Keratinocyte (primary cell): ENCODE results near the gene FERMT3. TPM values are rescaled to one million over a fixed set of nuclear protein-coding genes. Genes with fewer than 3 reads are reported as not detected.

ENCODE experiments used
- DNase-seq: peaks from one replicate; pipeline ENCODE4 v3.0.0-alpha.2; 2011; ENCODE audit warnings: low read depth, missing footprints, low spot score
- FAIRE-seq: peaks from 2 replicates; lab custom pipeline; 2011; peaks lifted over from hg19 to GRCh38; lab: Jason Lieb, UNC
- H2AFZ ChIP-seq: 2 replicates; pipeline ENCODE4 v1.6.0; 2012; ENCODE audit warnings: low read length, control low read depth, inconsistent platforms; ENCODE audit not compliant: control insufficient read depth
- H3K27ac ChIP-seq: 2 replicates; pipeline ENCODE4 v1.5.1; 2011; ENCODE audit warnings: low read length; ENCODE audit not compliant: control insufficient read depth, insufficient read depth
- H3K27me3 ChIP-seq: 3 replicates; pipeline ENCODE4 v1.6.0; 2011; ENCODE audit warnings: low read length; ENCODE audit not compliant: control insufficient read depth, insufficient read depth; ENCODE audit errors: extremely low read depth
- H3K36me3 ChIP-seq, 2 experiments: 2 replicates in 1 of 2; 3 replicates in 1 of 2; pipeline ENCODE4 v1.5.1; 2011; ENCODE audit warnings: low read length in 2 of 2, mild to moderate bottlenecking in 1 of 2; ENCODE audit not compliant: control insufficient read depth in 2 of 2, insufficient read depth in 2 of 2; ENCODE audit errors: extremely low read depth in 1 of 2
- H3K4me1 ChIP-seq: 3 replicates; pipeline ENCODE4 v1.5.1; 2011; ENCODE audit warnings: low read length; ENCODE audit not compliant: control insufficient read depth, insufficient read depth; ENCODE audit errors: extremely low read depth
- H3K4me2 ChIP-seq: 3 replicates; pipeline ENCODE4 v1.6.0; 2011; ENCODE audit warnings: low read depth, low read length; ENCODE audit not compliant: control insufficient read depth, insufficient read depth; ENCODE audit errors: extremely low read depth
- H3K4me3 ChIP-seq, 3 experiments: fragments of 200-600 bp in 1 of 3; sonication (generic) in 1 of 3; 2 replicates in 2 of 3; 3 replicates in 1 of 3; pipeline ENCODE4 v1.5.1; 2011 to 2016; ENCODE audit warnings: low read length in 3 of 3, mild to moderate bottlenecking in 3 of 3, control low read depth in 2 of 3, inconsistent platforms in 1 of 3, low read depth in 1 of 3, mixed read lengths in 1 of 3, mixed run types in 1 of 3, moderate library complexity in 1 of 3; ENCODE audit not compliant: control insufficient read depth in 2 of 3, insufficient read depth in 2 of 3; ENCODE audit errors: extremely low read depth in 1 of 3
- H3K79me2 ChIP-seq: 2 replicates; pipeline ENCODE4 v1.6.0; 2012; ENCODE audit warnings: low read length; ENCODE audit not compliant: control insufficient read depth, insufficient read depth
- H3K9ac ChIP-seq: 3 replicates; pipeline ENCODE4 v1.6.0; 2011; ENCODE audit warnings: low read length; ENCODE audit not compliant: control insufficient read depth, insufficient read depth; ENCODE audit errors: extremely low read depth
- H3K9me1 ChIP-seq: 3 replicates; pipeline ENCODE4 v1.6.0; 2011; ENCODE audit warnings: low read length; ENCODE audit not compliant: control insufficient read depth, insufficient read depth; ENCODE audit errors: extremely low read depth
- H3K9me3 ChIP-seq: 2 replicates; pipeline ENCODE4 v1.5.1; 2012; ENCODE audit warnings: low read depth, low read length; ENCODE audit not compliant: control insufficient read depth
- H4K20me1 ChIP-seq: 3 replicates; pipeline ENCODE4 v1.6.0; 2011; ENCODE audit warnings: low read length; ENCODE audit not compliant: control insufficient read depth, insufficient read depth; ENCODE audit errors: extremely low read depth
- CTCF ChIP-seq, 3 experiments: IDR thresholded peaks in 1 of 3; conservative IDR thresholded peaks in 1 of 3; optimal IDR thresholded peaks in 1 of 3; 2 replicates in 2 of 3; 3 replicates in 1 of 3; pipeline versions ENCODE3 to v1.5.1; 2011; ENCODE audit warnings: low read length in 3 of 3, mild to moderate bottlenecking in 3 of 3, moderate library complexity in 2 of 3, control low read depth in 1 of 3, inconsistent platforms in 1 of 3; ENCODE audit not compliant: insufficient read depth in 2 of 3; ENCODE audit errors: extremely low read depth in 1 of 3
- EZH2 ChIP-seq: IDR thresholded peaks from one replicate; pipeline ENCODE4 v1.6.1; 2012; ENCODE audit warnings: inconsistent platforms, mild to moderate bottlenecking, low read length, moderate library complexity
- dilution Hi-C: fragments of 300-500 bp; cut with MboI; formaldehyde crosslinking; loops from one replicate; pipeline ENCODE4 v1.7.0; 2020; ENCODE audit warnings: low sequenced_read_pairs; ENCODE audit not compliant: extremely low pct_ligation_motif_present
- polyA plus RNA-seq, 5 experiments: library from polyadenylated mRNA; depleted of rRNA in 3 of 5; stranded (reverse) in 3 of 5; stranded (forward) in 1 of 5; unstranded in 1 of 5; fragments of >200 nt; gene quantifications; 1 replicate in 1 of 5; 2 replicates in 3 of 5; 3 replicates in 1 of 5; pipeline versions ENCODE4 v1.2.1 to v1.2.3, GENCODE V29; 2011 to 2012; ENCODE audit warnings: missing spikeins in 2 of 5, low read depth in 1 of 5, low replicate concordance in 1 of 5

FERMT3 gene
- polyA plus RNA-seq, 1 donor (not counting 4 experiments of a cell fraction or from before 2014, with no cell fraction given), result 0.98 TPM

GRCh38 chr11:64246871-64247728, 40.6 kb downstream of the FERMT3 start, which contains the start of gene PPP1R14B:
PPP1R14B (minus strand) TSS chr11:64246943; CDS start chr11:64246673, 270 bp downstream.
- Histone ChIP-seq H3K27ac (peak within 1 kb of the TSS; percentile 94), H3K4me2 (peak within 1 kb of the TSS; percentile 100), H3K27me3 (no peaks in the 10 kb centered on the region), H3K9ac (peak within 1 kb of the TSS; percentile 95), H4K20me1 (no peaks in the 10 kb centered on the region), H3K4me3 (peak within 1 kb of the TSS; percentile 87 to 92 (median 88)), H3K79me2 (peaks cover 30% of the 10 kb centered on the region), H3K9me1 (no peaks in the 10 kb centered on the region), H3K4me1 (peaks cover 36% of the 10 kb centered on the region), H3K9me3 (no peaks in the 10 kb centered on the region), H3K36me3 (peaks cover 6 to 14% of the 10 kb centered on the region in 2 experiments), H2AFZ (peak within 1 kb of the TSS; percentile 68)
- FAIRE-seq, result no peak
- dilution Hi-C loops, result no loop called here
- DNase-seq, result no peak
- TF ChIP-seq EZH2 (no peak), CTCF (optimal IDR thresholded peaks at IDR 0.05 in 1 of 3, IDR thresholded peaks at IDR 0.05 in 1 of 3, conservative IDR thresholded peaks at IDR 0.05 in 1 of 3; ENCODE audit: extremely low read depth in 1 of 3, insufficient read depth in 2 of 3, low read length in 3 of 3) (no peak)

GRCh38 chr11:64247729-64248531, 41.4 kb downstream of the FERMT3 start:
- Histone ChIP-seq H3K9me1 (no peaks in the 10 kb centered on the region), H2AFZ (no peak overlapping the region), H4K20me1 (peaks cover 2% of the 10 kb centered on the region), H3K9ac (peak overlapping the region; percentile 95), H3K4me3 (peak overlapping the region; percentile 52 to 87 (median 60)), H3K27me3 (no peaks in the 10 kb centered on the region), H3K4me2 (peak overlapping the region; percentile 100), H3K4me1 (peaks cover 35% of the 10 kb centered on the region), H3K79me2 (peaks cover 34% of the 10 kb centered on the region), H3K9me3 (no peaks in the 10 kb centered on the region), H3K27ac (no peak overlapping the region), H3K36me3 (peaks cover 5 to 16% of the 10 kb centered on the region in 2 experiments)
- dilution Hi-C loops, result no loop called here
- no peak for FAIRE-seq
- TF ChIP-seq CTCF (optimal IDR thresholded peaks at IDR 0.05 in 1 of 3, IDR thresholded peaks at IDR 0.05 in 1 of 3, conservative IDR thresholded peaks at IDR 0.05 in 1 of 3; ENCODE audit: extremely low read depth in 1 of 3, insufficient read depth in 2 of 3, low read length in 3 of 3) (no peak), EZH2 (no peak)
- no peak for DNase-seq
